Ishikawa (cell line): ENCODE data around the gene TMPRSS6.

Source experiments
- CEBPB ChIP-seq: IDR thresholded peaks from 2 replicates; pipeline ENCODE4 v1.6.1; 2012
- CREB1 ChIP-seq: IDR thresholded peaks from 2 replicates; pipeline ENCODE4 v1.6.1; 2012; ENCODE audit warnings: low read depth
- EGR1 ChIP-seq: IDR thresholded peaks from 2 replicates; pipeline ENCODE4 v1.6.1; 2012
- EP300 ChIP-seq: IDR thresholded peaks from 2 replicates; pipeline ENCODE4 v1.6.1; 2012; ENCODE audit warnings: borderline replicate concordance
- FOXM1 ChIP-seq: IDR thresholded peaks from 2 replicates; pipeline ENCODE4 v1.6.1; 2012; ENCODE audit warnings: low read depth, borderline replicate concordance
- NFIC ChIP-seq: IDR thresholded peaks from 2 replicates; pipeline ENCODE4 v1.6.1; 2012
- RAD21 ChIP-seq: IDR thresholded peaks from 2 replicates; pipeline ENCODE4 v1.6.1; 2012; ENCODE audit warnings: low read depth
- TAF1 ChIP-seq: IDR thresholded peaks from 2 replicates; pipeline ENCODE4 v1.6.1; 2012; ENCODE audit warnings: low read depth, mild to moderate bottlenecking
- TCF12 ChIP-seq: IDR thresholded peaks from 2 replicates; pipeline ENCODE4 v1.6.1; 2012; ENCODE audit warnings: low read depth
- TEAD4 ChIP-seq: IDR thresholded peaks from 2 replicates; pipeline ENCODE4 v1.6.1; 2012
- YY1 ChIP-seq: IDR thresholded peaks from 2 replicates; pipeline ENCODE4 v1.6.1; 2012; ENCODE audit warnings: low read depth
- ZBTB7A ChIP-seq: IDR thresholded peaks from 2 replicates; pipeline ENCODE4 v1.6.1; 2012; ENCODE audit warnings: low read depth
- TF ChIP-seq, protein P1 (sequence below): IDR thresholded peaks from 2 replicates; pipeline ENCODE4 v1.6.1; 2012
- TF ChIP-seq, protein P2 (sequence below): IDR thresholded peaks from 2 replicates; pipeline ENCODE4 v1.6.1; 2012
- TF ChIP-seq, protein P3 (sequence below): IDR thresholded peaks from 2 replicates; pipeline ENCODE4 v1.6.1; 2012; ENCODE audit warnings: low read depth, mild to moderate bottlenecking

Gene TMPRSS6

DNA sequence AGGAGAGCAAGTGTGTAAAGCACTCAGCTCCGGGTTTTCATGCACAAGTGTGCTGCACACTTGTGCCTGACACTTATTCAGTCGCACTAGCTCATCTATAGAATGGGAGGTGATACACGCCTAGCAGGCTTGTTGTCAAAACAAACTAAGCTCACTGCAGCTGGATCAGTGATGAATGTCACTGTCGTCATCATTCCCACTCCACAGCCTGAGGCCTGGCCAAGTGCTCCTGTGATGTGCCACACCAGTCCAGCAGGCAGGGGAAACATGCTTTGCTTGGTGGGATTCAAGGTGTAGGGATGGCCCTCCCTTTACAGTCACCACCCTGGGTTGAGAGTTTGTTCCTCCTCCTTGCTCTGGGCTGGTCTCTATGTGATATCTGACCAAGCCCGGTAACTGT lies 83.2 kb downstream of the TMPRSS6 start:
- TF ChIP-seq YY1 (no peak), TEAD4 (no peak), CREB1 (no peak), TAF1 (no peak), EP300 (no peak), FOXM1 (no peak), CEBPB (no peak)
- TF ChIP-seq, protein P1, sequence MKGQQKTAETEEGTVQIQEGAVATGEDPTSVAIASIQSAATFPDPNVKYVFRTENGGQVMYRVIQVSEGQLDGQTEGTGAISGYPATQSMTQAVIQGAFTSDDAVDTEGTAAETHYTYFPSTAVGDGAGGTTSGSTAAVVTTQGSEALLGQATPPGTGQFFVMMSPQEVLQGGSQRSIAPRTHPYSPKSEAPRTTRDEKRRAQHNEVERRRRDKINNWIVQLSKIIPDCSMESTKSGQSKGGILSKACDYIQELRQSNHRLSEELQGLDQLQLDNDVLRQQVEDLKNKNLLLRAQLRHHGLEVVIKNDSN: no peak
- TF ChIP-seq, protein P2, sequence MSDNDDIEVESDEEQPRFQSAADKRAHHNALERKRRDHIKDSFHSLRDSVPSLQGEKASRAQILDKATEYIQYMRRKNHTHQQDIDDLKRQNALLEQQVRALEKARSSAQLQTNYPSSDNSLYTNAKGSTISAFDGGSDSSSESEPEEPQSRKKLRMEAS: no peak

DNA sequence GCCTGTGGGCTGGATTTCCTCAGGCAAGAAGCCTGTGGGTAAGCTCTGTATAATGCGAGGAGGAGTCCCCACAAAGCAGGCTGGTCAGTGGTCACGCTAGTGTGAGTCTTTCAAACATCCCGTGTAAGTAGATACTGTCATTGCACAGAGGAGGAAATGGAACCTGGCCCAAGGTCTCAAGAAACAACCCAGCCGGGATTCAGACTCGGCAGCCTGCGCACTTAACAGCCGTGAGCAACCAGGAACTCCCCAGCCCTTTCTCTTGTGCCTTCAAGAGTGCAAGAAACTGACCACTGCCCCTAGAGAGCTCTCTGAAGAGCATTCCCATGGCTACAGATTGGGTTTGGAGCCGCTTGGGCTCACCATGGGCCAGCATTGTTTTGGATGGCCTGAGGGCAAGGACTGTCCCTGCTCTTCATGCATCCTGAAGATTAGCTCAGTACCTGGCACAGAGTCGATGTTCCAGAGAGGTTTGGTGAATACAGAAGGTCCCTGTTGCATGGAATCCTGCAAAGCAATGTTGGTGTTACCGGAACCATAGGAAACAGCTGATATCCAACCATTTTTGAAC lies 83.9 kb downstream of the TMPRSS6 start:
- TF ChIP-seq TAF1: no peak
- no peak for TF ChIP-seq YY1

DNA sequence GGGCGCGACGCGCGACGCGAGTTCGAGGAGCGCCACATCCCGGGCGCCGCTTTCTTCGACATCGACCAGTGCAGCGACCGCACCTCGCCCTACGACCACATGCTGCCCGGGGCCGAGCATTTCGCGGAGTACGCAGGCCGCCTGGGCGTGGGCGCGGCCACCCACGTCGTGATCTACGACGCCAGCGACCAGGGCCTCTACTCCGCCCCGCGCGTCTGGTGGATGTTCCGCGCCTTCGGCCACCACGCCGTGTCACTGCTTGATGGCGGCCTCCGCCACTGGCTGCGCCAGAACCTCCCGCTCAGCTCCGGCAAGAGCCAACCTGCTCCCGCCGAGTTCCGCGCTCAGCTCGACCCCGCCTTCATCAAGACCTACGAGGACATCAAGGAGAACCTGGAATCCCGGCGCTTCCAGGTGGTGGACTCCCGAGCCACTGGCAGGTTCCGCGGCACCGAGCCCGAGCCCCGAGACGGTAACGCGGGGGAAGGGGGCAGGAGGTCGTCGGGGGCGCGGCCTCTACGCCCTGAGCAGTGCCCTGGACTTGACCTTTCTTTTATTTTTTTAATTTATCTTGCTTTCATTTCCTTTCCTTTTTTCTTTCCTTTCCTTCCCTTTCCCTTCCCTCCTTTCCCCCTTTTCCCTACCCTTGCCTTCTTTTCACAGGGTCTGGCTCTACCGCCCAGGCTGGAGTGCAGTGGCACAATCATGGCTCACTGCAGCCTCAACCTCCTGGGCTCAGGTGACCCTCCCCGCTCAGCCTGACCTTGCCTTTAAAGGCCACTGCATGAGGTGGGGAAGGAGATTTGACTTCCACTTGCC lies 85.0 kb downstream of the TMPRSS6 start:
- TF ChIP-seq YY1 (no peak), TCF12 (no peak), EP300 (no peak), CREB1 (no peak), ZBTB7A (no peak), EGR1 (no peak), TEAD4 (no peak), TAF1 (no peak), FOXM1 (no peak), RAD21 (no peak), CEBPB (no peak)
- TF ChIP-seq, protein P1: no peak
- TF ChIP-seq, protein P2: no peak

DNA sequence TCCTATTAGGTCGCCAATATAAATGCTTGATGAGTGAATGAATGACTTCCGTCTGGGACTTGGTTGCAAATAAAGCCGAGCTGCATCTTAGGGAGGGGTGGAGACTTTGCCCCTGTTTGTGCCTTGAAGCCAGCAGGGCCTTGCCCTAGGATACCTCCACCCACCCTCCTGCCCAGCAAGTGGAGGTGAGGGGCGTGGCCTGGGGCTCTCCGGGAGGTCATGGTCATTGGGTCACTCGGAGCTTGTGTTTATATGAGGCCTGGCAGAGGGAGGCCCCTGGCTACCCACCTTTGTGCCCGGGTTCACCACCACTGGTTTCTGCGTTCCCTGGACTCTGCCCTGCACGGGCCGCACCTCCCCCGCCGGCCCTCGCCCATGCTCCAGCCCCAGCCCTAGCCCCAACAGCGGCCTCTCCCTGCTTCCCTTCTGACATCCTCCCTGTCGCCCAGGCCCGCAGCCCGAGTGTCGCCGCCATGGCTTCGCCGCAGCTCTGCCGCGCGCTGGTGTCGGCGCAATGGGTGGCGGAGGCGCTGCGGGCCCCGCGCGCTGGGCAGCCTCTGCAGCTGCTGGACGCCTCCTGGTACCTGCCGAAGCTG lies 85.7 kb downstream of the TMPRSS6 start:
- TF ChIP-seq TCF12 (no peak), CREB1 (no peak), EGR1 (no peak)
- TF ChIP-seq, protein P1: no peak
- TF ChIP-seq, protein P2: no peak

DNA sequence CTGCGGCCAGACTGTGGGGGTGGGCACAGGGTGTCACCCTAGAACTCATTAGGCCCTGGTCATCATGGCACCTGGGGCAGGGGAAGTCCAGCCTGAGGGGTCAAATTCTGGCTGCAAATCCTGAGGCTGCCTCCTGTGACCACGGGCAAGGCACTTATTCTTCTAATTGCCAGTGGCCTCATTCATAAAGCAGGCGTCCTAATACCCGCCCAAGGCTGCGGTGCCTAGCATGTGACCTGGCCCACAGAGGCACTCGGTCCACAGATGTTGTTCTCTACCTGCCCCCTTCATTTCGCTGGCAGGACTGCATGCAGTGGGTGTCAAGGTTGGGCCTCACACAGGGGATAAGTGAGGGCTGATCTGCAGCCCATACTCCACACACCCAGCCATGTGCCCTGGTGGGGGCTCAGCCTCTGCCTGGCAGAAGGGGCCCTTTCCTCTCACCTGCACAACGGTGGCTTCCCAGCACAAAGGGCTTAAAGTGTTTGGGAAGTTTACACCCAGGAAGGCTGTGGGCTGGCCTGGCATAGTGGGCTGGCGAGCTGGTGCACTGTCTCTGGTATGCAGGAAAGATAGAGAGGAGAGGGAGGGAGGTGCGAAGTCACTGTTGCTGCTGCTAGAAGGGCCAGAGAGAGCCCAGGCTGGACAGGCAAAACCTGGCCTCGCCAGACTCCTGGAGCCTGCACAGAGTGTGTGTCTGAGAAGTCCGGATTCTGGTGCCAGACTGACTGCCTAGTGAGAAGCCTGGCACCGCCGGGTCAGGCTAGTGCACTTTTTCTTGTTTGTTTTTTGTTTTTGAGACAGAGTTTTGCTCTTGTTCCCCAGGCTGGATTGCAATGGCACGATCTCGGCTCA lies 86.8 kb downstream of the TMPRSS6 start:
- no peak for TF ChIP-seq TCF12
- TF ChIP-seq RAD21: no peak
- TF ChIP-seq CREB1: no peak
- no peak for TF ChIP-seq EP300
- TF ChIP-seq ZBTB7A: no peak
- TF ChIP-seq EGR1: no peak
- no peak for TF ChIP-seq NFIC

DNA sequence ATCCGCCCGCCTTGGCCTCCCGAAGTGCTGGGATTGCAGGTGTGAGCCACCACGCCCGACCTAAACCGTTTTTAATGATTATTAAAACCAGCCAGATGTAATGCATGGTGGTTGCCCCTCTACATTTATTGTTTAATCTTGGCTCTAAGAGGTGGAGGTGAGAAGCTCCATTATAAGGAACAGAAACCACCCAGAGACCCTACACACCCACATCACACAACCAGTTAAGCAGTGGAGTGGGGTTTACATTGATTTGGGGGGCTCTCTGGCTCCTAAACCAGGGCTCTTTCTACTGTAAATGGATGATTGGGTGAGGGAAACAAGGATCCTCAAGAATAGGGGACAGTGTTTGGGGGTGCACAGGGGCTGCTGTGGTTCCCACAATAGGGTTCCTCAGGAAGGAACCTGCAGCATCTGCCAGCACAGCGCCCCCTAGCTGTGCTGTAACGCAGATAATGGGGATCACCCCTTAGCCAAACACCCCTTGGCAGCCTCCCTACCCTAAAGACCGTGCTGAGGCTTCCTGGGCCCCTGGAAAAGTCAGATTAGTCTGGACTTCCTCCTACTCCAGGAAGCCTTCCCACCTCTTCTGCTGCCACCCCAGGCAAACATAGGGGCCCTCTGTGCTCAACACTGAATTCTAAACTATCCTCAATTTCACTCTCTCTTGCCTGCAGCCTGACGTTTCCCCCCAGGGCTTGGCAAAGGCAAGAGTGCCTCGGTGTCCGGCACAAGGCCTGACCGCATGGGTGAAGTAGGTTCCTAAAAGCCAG lies 87.6 kb downstream of the TMPRSS6 start:
- TF ChIP-seq EGR1: no peak
- TF ChIP-seq TAF1: no peak
- no peak for TF ChIP-seq FOXM1
- TF ChIP-seq, protein P1: no peak
- TF ChIP-seq YY1: no peak
- TF ChIP-seq TCF12: no peak
- TF ChIP-seq, protein P2: no peak
- TF ChIP-seq, protein P3, sequence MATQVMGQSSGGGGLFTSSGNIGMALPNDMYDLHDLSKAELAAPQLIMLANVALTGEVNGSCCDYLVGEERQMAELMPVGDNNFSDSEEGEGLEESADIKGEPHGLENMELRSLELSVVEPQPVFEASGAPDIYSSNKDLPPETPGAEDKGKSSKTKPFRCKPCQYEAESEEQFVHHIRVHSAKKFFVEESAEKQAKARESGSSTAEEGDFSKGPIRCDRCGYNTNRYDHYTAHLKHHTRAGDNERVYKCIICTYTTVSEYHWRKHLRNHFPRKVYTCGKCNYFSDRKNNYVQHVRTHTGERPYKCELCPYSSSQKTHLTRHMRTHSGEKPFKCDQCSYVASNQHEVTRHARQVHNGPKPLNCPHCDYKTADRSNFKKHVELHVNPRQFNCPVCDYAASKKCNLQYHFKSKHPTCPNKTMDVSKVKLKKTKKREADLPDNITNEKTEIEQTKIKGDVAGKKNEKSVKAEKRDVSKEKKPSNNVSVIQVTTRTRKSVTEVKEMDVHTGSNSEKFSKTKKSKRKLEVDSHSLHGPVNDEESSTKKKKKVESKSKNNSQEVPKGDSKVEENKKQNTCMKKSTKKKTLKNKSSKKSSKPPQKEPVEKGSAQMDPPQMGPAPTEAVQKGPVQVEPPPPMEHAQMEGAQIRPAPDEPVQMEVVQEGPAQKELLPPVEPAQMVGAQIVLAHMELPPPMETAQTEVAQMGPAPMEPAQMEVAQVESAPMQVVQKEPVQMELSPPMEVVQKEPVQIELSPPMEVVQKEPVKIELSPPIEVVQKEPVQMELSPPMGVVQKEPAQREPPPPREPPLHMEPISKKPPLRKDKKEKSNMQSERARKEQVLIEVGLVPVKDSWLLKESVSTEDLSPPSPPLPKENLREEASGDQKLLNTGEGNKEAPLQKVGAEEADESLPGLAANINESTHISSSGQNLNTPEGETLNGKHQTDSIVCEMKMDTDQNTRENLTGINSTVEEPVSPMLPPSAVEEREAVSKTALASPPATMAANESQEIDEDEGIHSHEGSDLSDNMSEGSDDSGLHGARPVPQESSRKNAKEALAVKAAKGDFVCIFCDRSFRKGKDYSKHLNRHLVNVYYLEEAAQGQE: no peak
- TF ChIP-seq RAD21: no peak
- TF ChIP-seq TEAD4: no peak
- no peak for TF ChIP-seq ZBTB7A
- no peak for TF ChIP-seq CREB1
- no peak for TF ChIP-seq CEBPB
- TF ChIP-seq EP300: no peak
- no peak for TF ChIP-seq NFIC
